DMS153 treated with DMSO at 0.1 percent for 48 hours (cell line): ENCODE results near the gene HSP90B1.

Experiments used
- DNase-seq: peaks from one replicate; lab custom pipeline; 2025; ENCODE audit not compliant: unreplicated experiment; lab: John Stamatoyannopoulos, UW

HSP90B1 gene

GRCh38 chr12:103969391-103969790 lies 39.2 kb downstream of the HSP90B1 start:
- DNase-seq, result no peak

GRCh38 chr12:103973909-103974308 lies 43.7 kb downstream of the HSP90B1 start:
- no peak for DNase-seq

DNA sequence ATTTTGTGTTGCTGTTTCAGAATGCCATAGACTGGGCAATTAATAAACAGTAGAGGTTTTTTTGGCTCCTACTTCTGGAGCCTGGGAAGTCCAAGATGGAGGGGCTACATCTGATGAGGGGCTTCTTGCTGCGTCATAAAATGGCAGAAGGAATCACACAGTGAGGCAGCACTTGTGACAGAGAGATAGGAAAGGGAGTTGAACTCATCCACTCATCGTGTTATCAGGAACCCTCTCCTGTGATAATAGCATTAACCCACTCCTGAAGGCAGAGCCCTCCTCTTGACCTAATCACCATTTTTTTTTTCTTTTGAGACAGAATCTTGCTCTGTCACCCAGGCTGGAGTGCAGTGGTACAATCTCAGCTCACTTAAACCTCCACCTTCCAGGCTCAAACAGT lies 45.2 kb downstream of the HSP90B1 start:
- no peak for DNase-seq

DNA sequence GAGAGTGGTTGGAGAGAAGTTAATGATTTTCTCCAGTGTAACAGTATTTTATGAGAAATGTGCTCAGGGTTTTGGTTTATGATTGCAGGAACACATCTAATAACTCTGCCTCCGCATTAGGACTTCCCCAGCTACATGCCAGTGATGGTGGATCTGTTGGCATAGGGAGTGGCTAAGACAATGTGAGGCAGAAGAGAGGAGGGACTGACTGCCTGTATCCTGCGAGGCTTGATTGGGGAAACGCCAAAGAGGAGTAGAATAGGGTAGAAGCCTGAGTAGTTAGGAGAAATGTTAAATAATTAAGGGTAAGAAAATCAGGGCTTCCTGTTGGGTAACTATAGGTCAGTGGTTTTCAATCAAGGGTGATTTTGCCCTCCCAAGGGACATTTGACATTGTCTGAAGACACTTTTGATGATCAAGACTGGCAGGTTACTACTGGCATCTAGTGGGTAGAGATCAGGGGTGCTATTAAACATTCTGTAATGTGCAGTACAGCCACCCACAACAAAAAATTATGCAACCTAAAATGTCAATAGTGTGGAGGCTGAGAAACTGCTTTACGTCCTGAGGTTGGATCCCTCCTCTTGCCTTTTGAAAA lies 48.3 kb downstream of the HSP90B1 start:
- no peak for DNase-seq

DNA sequence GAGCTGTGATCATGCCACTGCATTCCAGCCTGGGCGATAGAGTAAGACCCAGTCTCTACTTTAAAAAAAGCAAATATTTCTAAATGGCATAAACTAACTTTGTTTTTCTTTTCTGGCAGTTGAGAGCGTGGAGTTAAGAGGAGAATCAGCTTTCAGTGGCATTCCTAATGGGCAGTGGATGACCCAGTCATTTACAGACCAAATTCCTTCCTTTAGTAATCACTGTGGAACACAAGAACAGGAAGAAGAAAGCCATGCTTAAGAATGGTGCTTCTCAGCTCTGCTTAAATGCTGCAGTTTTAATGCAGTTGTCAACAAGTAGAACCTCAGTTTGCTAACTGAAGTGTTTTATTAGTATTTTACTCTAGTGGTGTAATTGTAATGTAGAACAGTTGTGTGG lies 56.6 kb downstream of the HSP90B1 start:
- DNase-seq, result no peak

DNA sequence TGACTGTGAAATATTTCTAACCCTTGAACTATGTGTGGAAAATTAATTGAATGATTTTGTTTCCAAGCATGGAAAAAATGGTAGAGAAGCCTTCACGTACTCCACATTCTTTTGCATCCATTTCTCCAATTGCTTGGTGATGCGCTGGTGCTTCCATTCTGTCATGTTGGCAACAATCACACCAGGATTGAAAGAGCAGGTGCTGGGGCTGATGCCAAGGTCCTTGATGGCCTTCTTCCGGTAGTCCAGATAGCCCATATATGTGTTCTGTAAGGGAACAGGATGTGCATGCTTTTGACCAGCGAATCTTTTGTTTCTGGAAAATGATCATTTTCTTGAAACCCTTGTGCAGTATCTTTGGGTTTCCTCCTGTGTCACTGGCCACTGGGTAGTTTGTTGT lies 64.0 kb downstream of the HSP90B1 start:
- no peak for DNase-seq

- DNase-seq, result no peak
These were observed 66.4 kb downstream of the HSP90B1 start for GRCh38 chr12:103996595-103996994.

DNA sequence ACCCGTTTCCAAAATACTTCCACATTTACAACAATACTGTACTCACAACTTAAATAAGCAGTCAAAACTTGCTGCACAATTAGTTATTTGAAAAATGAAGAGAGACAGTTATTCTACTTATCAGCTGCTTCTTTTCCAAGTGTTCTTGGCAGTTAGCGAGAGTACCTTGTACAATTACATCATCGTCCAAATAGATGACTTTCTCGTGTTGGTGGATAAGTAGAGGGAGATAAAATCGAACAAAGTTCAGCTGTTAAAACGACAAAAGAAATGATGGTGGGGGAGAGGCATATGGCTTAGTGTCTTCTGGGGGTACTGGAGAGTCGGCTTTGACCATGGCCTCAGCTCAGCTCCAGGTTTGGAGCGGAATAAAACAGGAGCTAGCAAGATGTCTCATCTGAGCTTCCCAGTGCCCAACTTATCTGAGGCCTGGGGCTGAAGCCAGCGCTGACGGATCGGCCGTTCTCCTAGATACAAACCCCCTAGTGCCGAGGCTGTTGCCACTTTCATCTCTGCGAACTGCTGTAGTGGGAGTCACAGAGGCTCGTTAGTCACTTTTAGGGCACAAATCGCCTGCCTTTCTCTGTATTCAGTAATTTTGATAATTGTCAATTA lies 67.2 kb downstream of the HSP90B1 start:
- DNase-seq, result no peak
